BE2C (cell line): Measurements from ENCODE around the gene SLC36A1.
"Not testable (repeated sequence)": the region's sequence is repeated elsewhere in the genome, so short reads cannot be mapped to it uniquely, and the experiment has no call there.

ENCODE experiments used
- DNase-seq: peaks from one replicate; pipeline ENCODE4 v3.0.0-alpha.2; 2020
- H3K27me3 ChIP-seq: fragments of 250-450 bp; sonication (Bioruptor Pico); 2 replicates; pipeline ENCODE4 v1.5.1; 2020; ENCODE audit warnings: mild to moderate bottlenecking
- H3K36me3 ChIP-seq: fragments of 250-450 bp; sonication (Bioruptor Pico); 2 replicates; pipeline ENCODE4 v1.5.1; 2020; ENCODE audit warnings: mild to moderate bottlenecking
- H3K4me1 ChIP-seq: fragments of 250-450 bp; sonication (Bioruptor Pico); 2 replicates; pipeline ENCODE4 v1.5.1; 2020
- H3K4me3 ChIP-seq: 2 replicates; pipeline ENCODE4 v1.5.1; 2011; ENCODE audit warnings: low read depth, low read length
- H3K9me3 ChIP-seq: fragments of 250-450 bp; sonication (Bioruptor Pico); 2 replicates; pipeline ENCODE4 v1.5.1; 2020
- TF ChIP-seq, protein P1 (sequence below): IDR thresholded peaks from 2 replicates; pipeline ENCODE4 v1.5.1; 2012; ENCODE audit warnings: mild to moderate bottlenecking, low read depth, low read length

Gene SLC36A1

DNA sequence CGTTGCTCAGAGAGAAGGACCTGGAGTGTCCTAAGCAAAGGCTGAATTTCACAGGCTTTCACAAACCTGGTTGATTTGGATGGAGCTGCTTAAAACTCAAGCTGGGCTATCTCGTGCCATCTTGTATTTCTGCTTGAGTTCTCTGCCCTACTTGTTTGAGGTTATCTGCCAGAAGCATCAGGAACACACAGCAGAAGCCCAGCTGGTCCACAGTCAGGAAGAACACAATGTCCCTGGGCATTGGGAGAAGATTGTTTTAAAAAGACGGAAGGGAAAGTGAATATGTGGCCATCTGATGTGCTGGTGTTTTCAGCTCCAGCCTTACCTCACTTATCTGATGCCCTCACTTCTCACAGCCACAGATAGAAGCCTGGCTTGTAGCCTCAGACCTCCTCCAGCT lies 32.9 kb upstream of the SLC36A1 start:
- Histone ChIP-seq H3K4me1 (no peaks in the 10 kb centered on the region), H3K36me3 (no peaks in the 10 kb centered on the region), H3K9me3 (no peaks in the 10 kb centered on the region), H3K27me3 (no peaks in the 10 kb centered on the region; the same call in none of the 2 replicates), H3K4me3 (no peak overlapping the region)
- DNase-seq = no peak
- TF ChIP-seq, protein P1, sequence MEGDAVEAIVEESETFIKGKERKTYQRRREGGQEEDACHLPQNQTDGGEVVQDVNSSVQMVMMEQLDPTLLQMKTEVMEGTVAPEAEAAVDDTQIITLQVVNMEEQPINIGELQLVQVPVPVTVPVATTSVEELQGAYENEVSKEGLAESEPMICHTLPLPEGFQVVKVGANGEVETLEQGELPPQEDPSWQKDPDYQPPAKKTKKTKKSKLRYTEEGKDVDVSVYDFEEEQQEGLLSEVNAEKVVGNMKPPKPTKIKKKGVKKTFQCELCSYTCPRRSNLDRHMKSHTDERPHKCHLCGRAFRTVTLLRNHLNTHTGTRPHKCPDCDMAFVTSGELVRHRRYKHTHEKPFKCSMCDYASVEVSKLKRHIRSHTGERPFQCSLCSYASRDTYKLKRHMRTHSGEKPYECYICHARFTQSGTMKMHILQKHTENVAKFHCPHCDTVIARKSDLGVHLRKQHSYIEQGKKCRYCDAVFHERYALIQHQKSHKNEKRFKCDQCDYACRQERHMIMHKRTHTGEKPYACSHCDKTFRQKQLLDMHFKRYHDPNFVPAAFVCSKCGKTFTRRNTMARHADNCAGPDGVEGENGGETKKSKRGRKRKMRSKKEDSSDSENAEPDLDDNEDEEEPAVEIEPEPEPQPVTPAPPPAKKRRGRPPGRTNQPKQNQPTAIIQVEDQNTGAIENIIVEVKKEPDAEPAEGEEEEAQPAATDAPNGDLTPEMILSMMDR = no peak

DNA sequence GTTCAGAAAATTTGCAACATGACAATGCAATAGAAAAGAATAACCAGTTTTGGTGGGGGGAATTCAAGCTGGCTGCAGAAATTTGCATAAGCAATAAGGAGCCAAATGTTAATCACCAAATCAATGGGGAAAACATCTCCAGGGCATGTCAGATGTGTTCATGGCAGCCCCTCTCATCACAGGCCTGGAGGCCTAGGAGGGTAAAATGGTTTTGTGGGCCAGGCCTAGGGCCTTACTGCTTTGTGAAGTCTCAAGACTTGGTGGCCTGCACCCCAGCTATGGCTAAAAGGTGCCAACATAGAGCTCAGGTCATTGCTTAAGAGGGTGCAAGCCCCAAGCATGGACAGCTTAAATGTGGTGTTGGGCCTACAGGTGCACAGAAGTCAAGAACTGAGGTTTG lies 29.7 kb upstream of the SLC36A1 start:
- Histone ChIP-seq H3K4me1 (no peaks in the 10 kb centered on the region), H3K36me3 (no peaks in the 10 kb centered on the region), H3K27me3 (no peaks in the 10 kb centered on the region; the same call in 1 of the 2 replicates), H3K9me3 (no peaks in the 10 kb centered on the region), H3K4me3 (no peak overlapping the region)
- TF ChIP-seq, protein P1 = no peak
- DNase-seq = no peak

DNA sequence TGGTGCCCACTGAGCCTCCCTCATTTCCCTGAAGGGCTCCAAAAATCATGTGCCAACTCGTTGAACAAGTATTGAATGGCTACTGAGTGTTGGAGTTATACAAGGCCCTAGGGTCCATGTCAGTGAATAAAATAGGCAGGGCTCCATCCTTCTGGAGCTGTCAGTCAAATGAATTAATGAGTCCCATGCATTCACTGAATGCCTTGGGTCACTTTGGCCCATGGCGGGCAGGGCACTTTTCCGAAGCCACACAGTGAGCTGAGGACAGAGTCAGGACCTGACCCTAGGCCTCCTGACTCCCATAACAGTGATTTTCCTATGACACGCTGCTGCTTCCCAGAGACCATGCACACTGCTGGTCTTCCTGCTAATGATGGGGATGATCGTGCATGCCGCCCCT lies 27.3 kb upstream of the SLC36A1 start:
- Histone ChIP-seq H3K27me3 (no peaks in the 10 kb centered on the region), H3K9me3 (no peaks in the 10 kb centered on the region), H3K36me3 (no peaks in the 10 kb centered on the region), H3K4me1 (no peaks in the 10 kb centered on the region), H3K4me3 (no peak overlapping the region)
- TF ChIP-seq, protein P1 = no peak
- no peak for DNase-seq

DNA sequence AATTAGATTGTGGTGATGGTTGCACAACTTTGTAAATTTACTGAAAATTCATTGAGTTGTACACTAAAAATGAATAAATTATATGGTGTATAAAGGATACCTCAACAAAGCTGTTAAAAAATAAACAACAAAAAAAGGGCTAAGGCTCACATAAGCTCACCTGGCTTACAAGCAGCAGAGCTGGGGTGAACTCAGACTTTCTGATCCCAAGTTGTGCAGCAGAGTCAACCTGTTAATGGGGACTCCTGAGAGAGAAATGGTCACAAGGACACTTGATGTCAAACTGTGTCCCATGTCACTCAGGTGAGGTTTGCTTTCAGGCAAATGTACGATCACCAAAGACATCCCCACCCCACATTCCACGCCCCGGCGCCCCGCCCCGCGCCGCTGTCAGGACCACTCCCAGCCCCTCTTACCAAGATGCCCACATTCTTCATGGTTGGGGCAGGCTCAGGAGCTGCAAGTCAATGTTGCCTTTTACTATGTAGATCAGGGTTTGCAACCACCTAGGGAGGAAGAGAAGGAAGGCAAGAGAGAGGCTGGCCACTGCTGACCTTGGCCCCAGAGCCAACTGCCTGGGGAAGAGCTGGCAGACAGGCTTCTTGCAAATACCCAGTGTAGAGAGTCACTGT lies 22.4 kb upstream of the SLC36A1 start:
- Histone ChIP-seq H3K4me3 (no peak overlapping the region), H3K9me3 (no peaks in the 10 kb centered on the region), H3K27me3 (no peaks in the 10 kb centered on the region), H3K4me1 (no peaks in the 10 kb centered on the region), H3K36me3 (no peaks in the 10 kb centered on the region)
- TF ChIP-seq, protein P1 = no peak
- DNase-seq = no peak

DNA sequence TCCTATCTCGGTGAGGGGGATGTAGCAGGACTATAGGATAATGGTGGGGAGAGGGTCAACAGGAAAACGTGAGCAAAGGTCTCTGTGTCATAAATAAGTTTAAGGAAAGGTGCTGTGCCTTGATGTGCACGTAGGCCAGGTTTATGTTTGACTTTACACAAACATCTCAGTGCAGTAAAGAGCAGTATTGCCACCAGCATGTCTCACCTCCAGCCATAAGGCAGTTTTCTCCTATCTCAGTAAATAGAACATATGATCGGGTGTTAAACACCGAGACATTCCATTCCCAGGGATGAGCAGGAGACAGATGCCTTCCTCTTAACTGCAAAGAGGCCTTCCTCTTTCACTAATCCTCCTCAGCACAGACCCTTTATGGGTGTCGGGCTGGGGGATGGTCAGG lies 21.1 kb upstream of the SLC36A1 start:
- not testable (repeated sequence) for H3K4me1 ChIP-seq, H3K27me3 ChIP-seq, DNase-seq, H3K36me3 ChIP-seq, H3K9me3 ChIP-seq, H3K4me3 ChIP-seq

DNA sequence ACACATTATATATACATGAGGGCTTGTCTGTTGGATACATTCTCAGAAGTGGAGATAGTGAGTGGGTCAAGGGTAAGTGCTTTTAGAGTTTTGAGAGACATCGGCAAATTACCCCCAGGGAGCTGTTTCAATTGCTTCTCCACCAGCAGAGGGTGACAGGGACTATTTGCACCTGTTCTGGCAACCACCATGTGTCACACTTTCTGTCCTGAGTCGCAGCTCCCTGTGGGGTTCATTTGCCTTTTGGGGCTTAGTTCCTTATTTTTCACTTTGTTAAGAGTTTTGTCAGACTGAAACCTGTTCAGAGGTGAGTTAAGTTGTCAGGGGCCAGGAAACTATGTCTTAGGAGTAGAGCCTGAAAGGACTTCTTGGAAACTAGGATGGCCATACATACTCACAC lies 20.1 kb upstream of the SLC36A1 start:
- Histone ChIP-seq H3K4me1 (no peaks in the 10 kb centered on the region), H3K4me3 (no peak overlapping the region), H3K9me3 (no peaks in the 10 kb centered on the region), H3K27me3 (no peaks in the 10 kb centered on the region), H3K36me3 (no peaks in the 10 kb centered on the region)
- DNase-seq = no peak
- TF ChIP-seq, protein P1 = no peak

DNA sequence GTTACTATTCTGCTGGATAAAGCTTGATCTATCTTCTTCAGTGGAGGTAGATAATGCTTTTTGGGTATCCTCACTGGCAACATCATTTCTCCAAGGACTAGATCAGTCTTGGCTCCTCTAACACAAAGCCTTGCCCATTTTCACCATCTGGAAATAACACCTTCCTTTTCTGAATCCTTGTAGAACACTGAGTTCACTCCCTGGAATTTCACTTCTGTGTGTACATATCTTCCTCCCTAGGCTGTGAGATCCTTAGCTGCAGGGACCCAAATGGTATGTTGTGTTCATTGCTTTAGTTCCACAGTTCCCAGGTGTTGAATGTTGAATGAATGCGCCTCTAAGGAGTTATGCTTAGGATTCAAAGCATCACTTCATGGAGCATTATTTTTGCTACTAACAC lies 16.7 kb upstream of the SLC36A1 start:
- DNase-seq = no peak
- TF ChIP-seq, protein P1 = no peak
- Histone ChIP-seq H3K4me1 (peaks cover 2% of the 10 kb centered on the region; the same call in 1 of the 2 replicates), H3K36me3 (no peaks in the 10 kb centered on the region), H3K27me3 (no peaks in the 10 kb centered on the region), H3K9me3 (no peaks in the 10 kb centered on the region), H3K4me3 (no peak overlapping the region)
